ENCODE data around the gene MBNL2.

DNA sequence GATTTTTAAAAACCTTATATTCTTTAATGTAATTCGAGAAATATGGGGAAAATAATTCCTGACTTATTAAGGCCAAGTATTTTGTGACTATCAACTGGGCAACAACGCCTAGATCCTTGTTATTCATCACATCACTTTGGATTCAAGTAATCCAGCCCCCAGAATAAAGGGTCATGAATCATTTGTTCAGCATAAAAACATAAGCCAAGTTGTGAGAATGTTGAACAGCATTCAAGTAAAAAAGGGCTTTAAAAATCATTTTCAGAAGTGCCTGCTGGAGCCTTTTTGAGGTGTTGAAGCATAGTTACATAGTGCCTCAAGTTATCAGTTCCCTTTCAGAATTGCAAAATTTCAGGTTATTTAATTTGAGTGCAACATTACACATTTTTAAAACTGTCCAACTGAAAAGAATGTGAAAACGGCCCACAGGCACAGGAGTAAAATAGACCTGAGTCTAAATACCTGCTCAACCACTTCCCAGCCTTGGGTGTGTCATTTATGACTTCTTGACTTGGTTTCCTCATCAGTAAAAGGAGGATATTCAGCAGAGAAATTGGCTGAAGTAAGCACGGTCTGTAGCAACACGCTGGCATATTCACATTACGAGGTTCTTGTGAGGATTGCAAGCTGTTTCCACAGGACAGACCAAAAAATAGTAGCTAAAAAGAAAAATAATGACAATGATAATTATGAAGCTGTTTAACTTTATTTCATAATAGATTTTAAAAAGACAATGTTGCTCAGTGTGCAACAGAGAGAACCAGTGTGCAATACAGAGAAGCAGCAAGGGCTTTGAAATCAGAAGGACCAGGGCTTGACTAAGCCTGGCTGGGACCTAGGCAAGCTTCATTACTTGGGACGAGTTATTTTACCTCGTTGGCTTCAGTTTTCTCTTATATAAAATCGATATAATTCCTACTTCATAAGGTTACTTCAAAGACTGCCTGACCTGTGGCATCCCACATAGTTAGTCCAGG, 56.6 kb downstream of the MBNL2 start:
- TF ChIP-seq CTCF (IDR thresholded peaks at IDR 0.05) (no peak), POLR2A (IDR thresholded peaks at IDR 0.05) (no peak)
